HepG2 (cell line): Measurements from ENCODE around the gene HMCN2. TPM values are rescaled to one million over a fixed set of nuclear protein-coding genes. Genes with fewer than 3 reads are reported as not detected.

ENCODE experiments used
- ATAC-seq: fragments of 200-7000 bp; cut with Tn5 transposase; 3 replicates; pipeline ENCODE4 v1.9.1; 2020; ENCODE audit warnings: mild to moderate bottlenecking, moderate library complexity
- BruUV-seq: library from RNA; stranded (reverse); fragments of 400-500 nt; replicated peaks from 2 replicates; lab custom pipeline; 2021; lab: Mats Ljungman, UMichigan
- CTCF ChIA-PET: fragments of 300-600 bp; formaldehyde crosslinking; extraction: SDS; loops from one replicate; lab custom pipeline; 2021; ENCODE audit warnings: low total read pairs, inconsistent platforms, low intra/inter-chr PET ratio; lab: Yijun Ruan, JAX
- POLR2A ChIA-PET: fragments of 350-600 bp; sonication (Branson Sonifier 250); formaldehyde crosslinking; loops from one replicate; lab custom pipeline; 2020; ENCODE audit warnings: antibody characterized with exemption, inconsistent platforms; lab: Yijun Ruan, JAX
- DNase-seq: peaks from one replicate; pipeline ENCODE4 v3.0.0-alpha.2; 2015; ENCODE audit warnings: low spot score
- FAIRE-seq: peaks from 3 replicates; lab custom pipeline; 2011; peaks lifted over from hg19 to GRCh38; lab: Jason Lieb, UNC
- H2AFZ ChIP-seq: one replicate; pipeline ENCODE4 v1.6.1; 2011; ENCODE audit warnings: low read length, inconsistent platforms
- H3K27ac ChIP-seq: fragments of 300-600 bp; 3 replicates; pipeline ENCODE4 v1.8.0; 2011; ENCODE audit warnings: mixed run types, mild to moderate bottlenecking, mixed read lengths, low read length, inconsistent platforms; ENCODE audit not compliant: insufficient read depth; ENCODE audit errors: extremely low read length
- H3K27me3 ChIP-seq, 2 experiments: fragments of 200-600 bp in 1 of 2; 2 replicates in 1 of 2; 3 replicates in 1 of 2; pipeline versions ENCODE4 v1.6.0 to v1.8.0; 2011; ENCODE audit warnings: low read length in 2 of 2, mild to moderate bottlenecking in 2 of 2, moderate library complexity in 2 of 2, inconsistent platforms in 1 of 2; ENCODE audit not compliant: insufficient read depth in 2 of 2, control insufficient read depth in 1 of 2
- H3K36me3 ChIP-seq, 2 experiments: fragments of 200-600 bp in 1 of 2; replicated peaks in 1 of 2; 2 replicates in 1 of 2; 3 replicates in 1 of 2; pipeline versions ENCODE4 v1.5.1 to v1.8.0; 2011; ENCODE audit warnings: low read length in 2 of 2, inconsistent platforms in 1 of 2; ENCODE audit not compliant: insufficient read depth in 2 of 2, control insufficient read depth in 1 of 2
- H3K4me1 ChIP-seq: 2 replicates; pipeline ENCODE4 v1.5.1; 2012; ENCODE audit warnings: low read length, inconsistent platforms; ENCODE audit not compliant: insufficient read depth
- H3K4me2 ChIP-seq: 2 replicates; pipeline ENCODE4 v1.6.0; 2011; ENCODE audit warnings: low read depth, low read length, inconsistent platforms
- H3K4me3 ChIP-seq, 3 experiments: fragments of 200-600 bp in 1 of 3; sonication (generic), shearing (Covaris generic) in 1 of 3; replicated peaks in 1 of 3; 2 replicates each; pipeline ENCODE4 v1.5.1; 2011 to 2016; ENCODE audit warnings: low read length in 3 of 3, inconsistent platforms in 2 of 3, low read depth in 2 of 3, mild to moderate bottlenecking in 2 of 3, control low read depth in 1 of 3, mixed read lengths in 1 of 3; ENCODE audit not compliant: insufficient read depth in 1 of 3
- H3K79me2 ChIP-seq: one replicate; pipeline ENCODE4 v1.6.1; 2011; ENCODE audit warnings: low read length, inconsistent platforms; ENCODE audit not compliant: insufficient read depth
- H3K9ac ChIP-seq: 2 replicates; pipeline ENCODE4 v1.6.0; 2011; ENCODE audit warnings: mild to moderate bottlenecking, low read depth, low read length, inconsistent platforms; ENCODE audit not compliant: insufficient read depth
- H3K9me3 ChIP-seq: 2 replicates; pipeline ENCODE4 v1.5.1; 2012; ENCODE audit warnings: mild to moderate bottlenecking, low read length
- H4K20me1 ChIP-seq: 2 replicates; pipeline ENCODE4 v1.6.0; 2011; ENCODE audit warnings: inconsistent platforms, mild to moderate bottlenecking, low read length, moderate library complexity; ENCODE audit not compliant: insufficient read depth
- ARNT2 ChIP-seq: sonication (generic); formaldehyde crosslinking; IDR thresholded peaks from 2 replicates; pipeline ENCODE4 v1.8.0; 2022; ENCODE audit warnings: mild to moderate bottlenecking, low read depth, missing genetic modification reagents, moderate library complexity
- BORCS8-MEF2B ChIP-seq: sonication (generic); formaldehyde crosslinking; IDR thresholded peaks from 2 replicates; pipeline ENCODE4 v1.8.0; 2022; ENCODE audit warnings: mild to moderate bottlenecking, missing genetic modification reagents
- CHCHD3 ChIP-seq: sonication (generic); formaldehyde crosslinking; IDR thresholded peaks from 2 replicates; pipeline ENCODE4 v1.8.0; 2022; ENCODE audit warnings: mild to moderate bottlenecking, missing genetic modification reagents, moderate library complexity
- CREM ChIP-seq, 2 experiments: sonication (generic) in 1 of 2; formaldehyde crosslinking in 1 of 2; IDR thresholded peaks; 2 replicates each; pipeline versions ENCODE4 v1.4.0 to v1.6.1; 2016 to 2020; ENCODE audit warnings: antibody characterized with exemption in 1 of 2, mild to moderate bottlenecking in 1 of 2, missing genetic modification reagents in 1 of 2
- HIC2 ChIP-seq: sonication (generic); formaldehyde crosslinking; IDR thresholded peaks from 2 replicates; pipeline ENCODE4 v1.9.0; 2022; ENCODE audit warnings: low read depth, missing genetic modification reagents
- HIVEP1 ChIP-seq: sonication (generic); formaldehyde crosslinking; IDR thresholded peaks from 2 replicates; pipeline ENCODE4 v1.4.0; 2020; ENCODE audit warnings: mild to moderate bottlenecking, missing genetic modification reagents
- KAT7 ChIP-seq: IDR thresholded peaks from 2 replicates; pipeline ENCODE4 v1.6.1; 2018; ENCODE audit warnings: borderline replicate concordance, missing compliant biosample characterization
- RBFOX2 ChIP-seq: fragments of 200-400 bp; formaldehyde crosslinking; IDR thresholded peaks from 2 replicates; pipeline ENCODE4 v1.6.1; 2017; ENCODE audit warnings: low read depth, mild to moderate bottlenecking, low read length
- SP140L ChIP-seq: sonication (generic); formaldehyde crosslinking; IDR thresholded peaks from 2 replicates; pipeline ENCODE4 v1.4.0; 2020; ENCODE audit warnings: missing genetic modification reagents, borderline replicate concordance
- ZBTB3 ChIP-seq: sonication (generic); formaldehyde crosslinking; IDR thresholded peaks from 2 replicates; pipeline ENCODE4 v1.4.0; 2020; ENCODE audit warnings: low read depth, mild to moderate bottlenecking, moderate library complexity, missing genetic modification reagents, borderline replicate concordance
- ZHX1 ChIP-seq: sonication (generic); formaldehyde crosslinking; IDR thresholded peaks from 2 replicates; pipeline ENCODE4 v1.8.1; 2022; ENCODE audit warnings: low read depth, mild to moderate bottlenecking, missing genetic modification reagents
- ZMAT5 ChIP-seq: sonication (generic); formaldehyde crosslinking; IDR thresholded peaks from 2 replicates; pipeline ENCODE4 v1.5.0; 2020; ENCODE audit warnings: mild to moderate bottlenecking, low read depth, missing genetic modification reagents, borderline replicate concordance
- ZNF30 ChIP-seq: sonication (generic); formaldehyde crosslinking; IDR thresholded peaks from 2 replicates; pipeline ENCODE4 v1.5.0; 2020; ENCODE audit warnings: mild to moderate bottlenecking, missing genetic modification reagents
- ZNF317 ChIP-seq: sonication (generic); formaldehyde crosslinking; IDR thresholded peaks from 2 replicates; pipeline ENCODE4 v1.5.0; 2020; ENCODE audit warnings: mild to moderate bottlenecking, missing genetic modification reagents
- ZNF331 ChIP-seq: sonication (generic); formaldehyde crosslinking; IDR thresholded peaks from 2 replicates; pipeline ENCODE4 v1.4.0; 2020; ENCODE audit warnings: missing genetic modification reagents
- WGBS: methylation state at CpG from one replicate; pipeline ENCODE4 v1.1.6; 2017; ENCODE audit warnings: low lambda C conversion rate; 5-methylcytosine and 5-hydroxymethylcytosine counted together
- in situ Hi-C: cut with HindIII; loops from 2 replicates; pipeline ENCODE4 v1.10.0; 2017; ENCODE audit warnings: low pct_unique_long_range_greater_than_20kb; ENCODE audit not compliant: extremely low pct_ligation_motif_present
- intact Hi-C: fragments of 100-400 bp; cut with micrococcal nuclease; formaldehyde crosslinking; loops from one replicate; pipeline ENCODE4 v1.10.0; 2022; ENCODE audit not compliant: unreplicated experiment
- polyA plus RNA-seq, 8 experiments: library from polyadenylated mRNA; depleted of rRNA in 3 of 8; stranded (reverse) in 7 of 8; unstranded in 1 of 8; fragments of >200 nt; fragmentation: Illumina TruSeq in 4 of 8; extraction: Trizol in 4 of 8; gene quantifications; 2 replicates each; pipeline versions ENCODE4 v1.2.1 to v1.2.3, GENCODE V29; 2011 to 2016; ENCODE audit warnings: low read depth in 4 of 8, missing spikeins in 1 of 8, mixed read lengths in 1 of 8; ENCODE audit not compliant: insufficient read depth in 1 of 8
- total RNA-seq, 5 experiments: library from RNA; depleted of rRNA; stranded (reverse); fragments of >200 nt; fragmentation: Illumina TruSeq; extraction: Trizol; gene quantifications; 2 replicates each; pipeline ENCODE4 v1.2.3, GENCODE V29; 2016; ENCODE audit warnings: low read depth in 1 of 5
- TF ChIP-seq, protein P1 (sequence below): sonication (generic); formaldehyde crosslinking; IDR thresholded peaks from 2 replicates; pipeline ENCODE4 v1.5.1; 2020; ENCODE audit warnings: mild to moderate bottlenecking, moderate library complexity, missing genetic modification reagents
- TF ChIP-seq, protein P2 (sequence below): sonication (generic); formaldehyde crosslinking; IDR thresholded peaks from 2 replicates; pipeline ENCODE4 v1.5.0; 2020; ENCODE audit warnings: mild to moderate bottlenecking, missing genetic modification reagents

The HMCN2 gene
- total and polyA plus RNA-seq, 2 of the 13 experiments (the other 11 are each of a cell fraction or from before 2014, with no cell fraction given), result 0.09 TPM; not detected in 1

DNA sequence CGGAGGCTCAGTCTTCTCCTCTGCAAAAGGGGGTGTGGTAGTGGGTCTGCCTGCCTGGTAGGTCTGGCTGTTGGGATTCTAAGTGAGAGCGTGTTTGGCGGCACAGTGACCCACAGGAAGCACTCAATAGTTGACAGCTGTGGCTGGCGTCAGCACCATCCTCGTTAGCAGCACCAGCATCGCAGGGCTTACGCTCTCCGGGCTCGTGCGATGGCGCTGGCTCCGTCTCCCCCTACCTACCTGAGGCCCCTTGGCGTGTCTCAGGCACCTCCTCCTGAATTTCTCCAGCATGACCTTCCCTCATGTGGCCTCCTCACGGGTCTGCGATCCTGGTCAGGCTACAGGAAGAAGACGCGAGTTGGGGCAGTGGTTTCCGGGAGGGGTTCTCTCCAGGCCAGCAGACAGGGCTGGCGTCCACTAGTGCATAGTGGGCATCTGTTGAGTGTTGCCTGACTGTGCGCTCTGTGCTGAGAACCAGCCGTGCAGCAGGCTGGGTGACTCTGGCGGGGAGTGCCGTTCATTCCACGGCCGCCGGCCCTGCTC is 66.9 kb downstream of the HMCN2 start:
- FAIRE-seq, result no peak
- POLR2A ChIA-PET, result no interaction called here

More for the DNA sequence above, 66.9 kb downstream of the HMCN2 start:
- in situ Hi-C loops, result no loop called here
- Histone ChIP-seq H3K4me1 (no peaks in the 10 kb centered on the region), H4K20me1 (no peaks in the 10 kb centered on the region), H3K4me2 (no peak overlapping the region), H3K27ac (no peak overlapping the region), H3K27me3 (peaks cover 11 to 32% of the 10 kb centered on the region in 2 experiments; a peak in 4 of 5 replicates), H2AFZ (no peak overlapping the region), H3K4me3 (no peak overlapping the region), H3K79me2 (no peaks in the 10 kb centered on the region), H3K9ac (no peak overlapping the region), H3K36me3 (no peaks in the 10 kb centered on the region), H3K9me3 (no peaks in the 10 kb centered on the region)
- BruUV-seq, result no TSS peak
- WGBS, result 49% methylated on average over 8 of the region's 26 CpGs
- DNase-seq (no peak), ATAC-seq (no peak)
- intact Hi-C loops, result no loop called here
- TF ChIP-seq ZNF331 (no peak), CHCHD3 (CRISPR knock-in tag) (no peak), CREM (IDR thresholded peaks at IDR 0.05) (no peak), CREM (CRISPR knock-in tag; IDR thresholded peaks at IDR 0.05) (no peak), ZNF317 (CRISPR knock-in tag) (no peak), ARNT2 (CRISPR knock-in tag) (no peak), HIVEP1 (no peak), BORCS8-MEF2B (CRISPR knock-in tag) (no peak), ZMAT5 (CRISPR knock-in tag) (no peak), SP140L (no peak), HIC2 (CRISPR knock-in tag) (no peak), ZBTB3 (CRISPR knock-in tag) (no peak), RBFOX2 (no peak), ZNF30 (CRISPR knock-in tag) (no peak), KAT7 (CRISPR knock-in tag) (no peak), ZHX1 (no peak)
- TF ChIP-seq, protein P1, sequence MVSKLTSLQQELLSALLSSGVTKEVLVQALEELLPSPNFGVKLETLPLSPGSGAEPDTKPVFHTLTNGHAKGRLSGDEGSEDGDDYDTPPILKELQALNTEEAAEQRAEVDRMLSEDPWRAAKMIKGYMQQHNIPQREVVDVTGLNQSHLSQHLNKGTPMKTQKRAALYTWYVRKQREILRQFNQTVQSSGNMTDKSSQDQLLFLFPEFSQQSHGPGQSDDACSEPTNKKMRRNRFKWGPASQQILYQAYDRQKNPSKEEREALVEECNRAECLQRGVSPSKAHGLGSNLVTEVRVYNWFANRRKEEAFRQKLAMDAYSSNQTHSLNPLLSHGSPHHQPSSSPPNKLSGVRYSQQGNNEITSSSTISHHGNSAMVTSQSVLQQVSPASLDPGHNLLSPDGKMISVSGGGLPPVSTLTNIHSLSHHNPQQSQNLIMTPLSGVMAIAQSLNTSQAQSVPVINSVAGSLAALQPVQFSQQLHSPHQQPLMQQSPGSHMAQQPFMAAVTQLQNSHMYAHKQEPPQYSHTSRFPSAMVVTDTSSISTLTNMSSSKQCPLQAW (CRISPR knock-in tag), result no peak
- TF ChIP-seq, protein P2, sequence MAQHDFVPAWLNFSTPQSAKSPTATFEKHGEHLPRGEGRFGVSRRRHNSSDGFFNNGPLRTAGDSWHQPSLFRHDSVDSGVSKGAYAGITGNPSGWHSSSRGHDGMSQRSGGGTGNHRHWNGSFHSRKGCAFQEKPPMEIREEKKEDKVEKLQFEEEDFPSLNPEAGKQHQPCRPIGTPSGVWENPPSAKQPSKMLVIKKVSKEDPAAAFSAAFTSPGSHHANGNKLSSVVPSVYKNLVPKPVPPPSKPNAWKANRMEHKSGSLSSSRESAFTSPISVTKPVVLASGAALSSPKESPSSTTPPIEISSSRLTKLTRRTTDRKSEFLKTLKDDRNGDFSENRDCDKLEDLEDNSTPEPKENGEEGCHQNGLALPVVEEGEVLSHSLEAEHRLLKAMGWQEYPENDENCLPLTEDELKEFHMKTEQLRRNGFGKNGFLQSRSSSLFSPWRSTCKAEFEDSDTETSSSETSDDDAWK (CRISPR knock-in tag), result no peak
- CTCF ChIA-PET, result no interaction called here
